Left lung (tissue), 10 donors: ENCODE measurements around the gene DIAPH2. TPM values are rescaled to one million over a fixed set of nuclear protein-coding genes. Genes with fewer than 3 reads are reported as not detected.

Source experiments
- ATAC-seq: fragments of 200-7000 bp; cut with Tn5 transposase; one replicate; pipeline ENCODE4 v1.9.1; 2020; ENCODE audit warnings: moderate library complexity
- DNase-seq, 4 donors: peaks; one replicate each; pipeline ENCODE4 v3.0.0-alpha.2; 2013 to 2020
- H3K27ac ChIP-seq, 2 donors: fragments of 200-600 bp; sonication (generic) in 1 of 2; one replicate each; pipeline versions ENCODE4 v1.5.0 to v1.8.0; 2020 to 2021
- H3K27me3 ChIP-seq, 2 donors: fragments of 200-600 bp; sonication (generic) in 1 of 2; one replicate each; pipeline versions ENCODE4 v1.5.0 to v1.8.0; 2020 to 2021
- H3K36me3 ChIP-seq, 2 donors: fragments of 200-600 bp; sonication (generic) in 1 of 2; one replicate each; pipeline versions ENCODE4 v1.5.0 to v1.8.0; 2020 to 2021
- H3K4me1 ChIP-seq, 2 donors: fragments of 200-600 bp; one replicate each; pipeline ENCODE4 v1.8.0; 2021
- H3K4me3 ChIP-seq, 2 donors: fragments of 200-600 bp; sonication (generic) in 1 of 2; one replicate each; pipeline versions ENCODE4 v1.5.0 to v1.8.0; 2020 to 2021; ENCODE audit warnings: mild to moderate bottlenecking in 1 of 2
- H3K9me3 ChIP-seq, 2 donors: fragments of 200-600 bp; sonication (generic) in 1 of 2; one replicate each; pipeline versions ENCODE4 v1.5.0 to v1.8.0; 2020 to 2021
- CTCF ChIP-seq, 2 donors: fragments of 200-600 bp; sonication (generic) in 1 of 2; IDR thresholded peaks; one replicate each; pipeline versions ENCODE4 v1.5.0 to v1.8.0; 2021; ENCODE audit warnings: antibody characterized with exemption in 2 of 2
- intact Hi-C, 2 donors: fragments of 100-400 bp; cut with DNase I; formaldehyde crosslinking; loops; one replicate each; pipeline versions ENCODE4 v1.11.2 to v1.14.2; 2022
- polyA plus RNA-seq, 6 donors: library from polyadenylated mRNA; unstranded; fragments of 120-200 nt; gene quantifications; one replicate each; pipeline ENCODE4 v1.2.1, GENCODE V29; 2013; ENCODE audit not compliant: insufficient read length in 6 of 6
- total RNA-seq, 2 donors: library from RNA; stranded (reverse); fragmentation: NEBNext Ultra II Directional; extraction: Animal tissue kit (Norgen Biotek cat#: 25700); gene quantifications; one replicate each; pipeline ENCODE4 v1.2.1, GENCODE V29; 2021
- donor health status: DM: no; HTN: yes; CAD: no.
- donor health status: DM: no; HTN: no; CAD: no.

DIAPH2 gene
- total and polyA plus RNA-seq, 8 donors = 14.6 to 34.1 (median 16.4) TPM

- H3K4me3 ChIP-seq = no peak overlapping the region
- intact Hi-C loops = no loop called here
These were observed 381.3 kb downstream of the DIAPH2 start for GRCh38 chrX:97065973-97066372.

GRCh38 chrX:97066381-97066780 is 381.7 kb downstream of the DIAPH2 start:
- H3K27ac ChIP-seq = no peak overlapping the region
- DNase-seq = no peak
- H3K4me3 ChIP-seq = no peak overlapping the region
- no peak for TF ChIP-seq CTCF (IDR thresholded peaks at IDR 0.05)
- no peaks in the 10 kb centered on the region for H3K4me1 ChIP-seq
- no peaks in the 10 kb centered on the region for H3K27me3 ChIP-seq
- intact Hi-C loops = no loop called here
- ATAC-seq = no peak
- H3K36me3 ChIP-seq = no peaks in the 10 kb centered on the region
- H3K9me3 ChIP-seq = no peaks in the 10 kb centered on the region

More at GRCh38 chrX:97065973-97066372, 381.3 kb downstream of the DIAPH2 start:
- Histone ChIP-seq H3K4me1 (no peaks in the 10 kb centered on the region), H3K27ac (no peak overlapping the region), H3K9me3 (no peaks in the 10 kb centered on the region), H3K27me3 (no peaks in the 10 kb centered on the region), H3K36me3 (no peaks in the 10 kb centered on the region)
- DNase-seq (no peak), ATAC-seq (no peak)
- TF ChIP-seq CTCF (IDR thresholded peaks at IDR 0.05) = no peak

DNA sequence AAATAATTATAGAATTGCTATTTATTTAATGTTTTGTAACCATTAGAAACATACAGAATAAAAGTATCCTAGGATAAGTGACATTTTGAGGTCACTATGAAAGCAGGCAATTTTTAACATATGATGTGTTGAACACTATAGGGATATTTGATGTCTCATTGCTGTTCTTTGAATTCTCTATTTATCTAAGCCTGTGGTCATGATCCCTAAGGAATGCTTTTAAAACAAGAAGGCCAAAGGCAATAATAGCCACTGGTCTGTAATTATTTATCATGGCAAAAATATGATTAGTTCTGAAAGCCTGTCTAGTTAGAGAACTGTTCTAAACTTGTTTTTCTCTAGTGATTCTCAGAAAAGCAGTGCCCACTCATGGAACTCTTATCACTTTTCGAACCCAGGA is 385.7 kb downstream of the DIAPH2 start:
- no peaks in the 10 kb centered on the region for H3K4me1 ChIP-seq
- no peak for DNase-seq
- TF ChIP-seq CTCF (IDR thresholded peaks at IDR 0.05) = no peak
- ATAC-seq = no peak
- H3K27me3 ChIP-seq = no peaks in the 10 kb centered on the region
- no peaks in the 10 kb centered on the region for H3K36me3 ChIP-seq
- H3K27ac ChIP-seq = no peak overlapping the region
- H3K4me3 ChIP-seq = no peak overlapping the region
- intact Hi-C loops = no loop called here
- H3K9me3 ChIP-seq = no peaks in the 10 kb centered on the region

DNA sequence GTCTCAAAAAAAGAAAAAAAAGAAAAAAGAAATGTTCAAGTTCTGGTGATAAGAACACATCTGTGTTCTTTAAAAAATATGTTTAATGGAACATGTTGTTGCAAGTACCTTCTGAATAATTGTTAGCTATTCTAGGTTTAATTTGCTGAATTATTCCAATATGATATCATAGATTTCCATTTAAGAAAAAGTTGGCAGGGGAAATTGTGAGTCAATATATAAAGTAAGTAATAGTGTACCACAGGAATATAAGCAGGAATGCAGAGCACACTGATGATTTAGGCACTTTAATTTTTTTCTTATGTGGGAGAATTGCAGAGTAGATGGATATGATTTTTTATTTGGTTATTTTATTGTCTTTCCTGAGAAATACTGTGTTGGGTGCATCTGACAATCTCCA is 389.8 kb downstream of the DIAPH2 start:
- H3K4me3 ChIP-seq = no peak overlapping the region
- H3K27ac ChIP-seq = no peak overlapping the region
- no peaks in the 10 kb centered on the region for H3K36me3 ChIP-seq
- peaks cover 0 to 2% of the 10 kb centered on the region in 2 donors for H3K27me3 ChIP-seq
- DNase-seq = no peak
- intact Hi-C loops = no loop called here
- TF ChIP-seq CTCF (IDR thresholded peaks at IDR 0.05) = no peak
- no peaks in the 10 kb centered on the region for H3K4me1 ChIP-seq
- H3K9me3 ChIP-seq = no peaks in the 10 kb centered on the region
- no peak for ATAC-seq

DNA sequence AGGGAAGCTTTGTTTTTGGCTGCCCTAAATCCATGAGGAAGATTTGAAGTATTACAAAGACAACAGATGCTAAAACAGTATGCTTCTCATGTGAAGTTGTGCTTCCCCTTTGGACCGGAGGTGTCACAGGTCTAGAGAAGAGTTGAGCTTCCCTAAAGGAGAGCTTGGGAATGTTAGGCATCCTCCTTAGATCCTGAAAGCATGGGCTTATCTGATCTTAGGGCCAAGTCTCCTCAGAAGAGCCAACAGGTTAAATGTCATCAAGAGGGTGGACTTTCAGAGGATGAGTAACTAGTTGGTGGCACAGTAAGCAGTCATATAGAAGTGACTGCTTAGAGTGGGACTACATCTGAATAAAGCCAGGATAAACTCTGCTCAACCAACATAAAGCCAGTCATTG is 404.5 kb downstream of the DIAPH2 start:
- intact Hi-C loops = no loop called here
- DNase-seq (no peak), ATAC-seq (no peak)
- no peaks in the 10 kb centered on the region for H3K9me3 ChIP-seq
- no peaks in the 10 kb centered on the region for H3K36me3 ChIP-seq
- no peak overlapping the region for H3K27ac ChIP-seq
- no peaks in the 10 kb centered on the region for H3K27me3 ChIP-seq
- no peaks in the 10 kb centered on the region for H3K4me1 ChIP-seq
- no peak for TF ChIP-seq CTCF (IDR thresholded peaks at IDR 0.05)
- no peak overlapping the region for H3K4me3 ChIP-seq
